T-helper 2 cell treated with Interferon-gamma antibody and Interleukin-4, amounts not matched to agents 5 μg/mL and 100 μg/mL, for 36 hours (primary cell): ENCODE results near the gene TCL1A.

Experiments
- DNase-seq: peaks from one replicate; pipeline ENCODE4 v3.0.0; 2021; ENCODE audit warnings: low spot score
- H3K27ac Mint-ChIP-seq: one replicate; pipeline ENCODE4 v1.8.0; 2021; ENCODE audit warnings: mild to moderate bottlenecking, mixed read lengths
- H3K27me3 Mint-ChIP-seq: one replicate; pipeline ENCODE4 v1.8.0; 2021; ENCODE audit warnings: low read depth, mixed read lengths
- H3K36me3 Mint-ChIP-seq: one replicate; pipeline ENCODE4 v1.8.0; 2021; ENCODE audit warnings: low read depth, mixed read lengths
- H3K4me1 Mint-ChIP-seq: one replicate; pipeline ENCODE4 v1.8.0; 2021; ENCODE audit warnings: low read depth, mixed read lengths
- H3K4me3 Mint-ChIP-seq: one replicate; pipeline ENCODE4 v1.8.0; 2022; ENCODE audit warnings: mild to moderate bottlenecking, moderate library complexity, mixed read lengths
- H3K9me3 Mint-ChIP-seq: one replicate; pipeline ENCODE4 v1.8.0; 2021; ENCODE audit warnings: mixed read lengths

TCL1A gene

DNA sequence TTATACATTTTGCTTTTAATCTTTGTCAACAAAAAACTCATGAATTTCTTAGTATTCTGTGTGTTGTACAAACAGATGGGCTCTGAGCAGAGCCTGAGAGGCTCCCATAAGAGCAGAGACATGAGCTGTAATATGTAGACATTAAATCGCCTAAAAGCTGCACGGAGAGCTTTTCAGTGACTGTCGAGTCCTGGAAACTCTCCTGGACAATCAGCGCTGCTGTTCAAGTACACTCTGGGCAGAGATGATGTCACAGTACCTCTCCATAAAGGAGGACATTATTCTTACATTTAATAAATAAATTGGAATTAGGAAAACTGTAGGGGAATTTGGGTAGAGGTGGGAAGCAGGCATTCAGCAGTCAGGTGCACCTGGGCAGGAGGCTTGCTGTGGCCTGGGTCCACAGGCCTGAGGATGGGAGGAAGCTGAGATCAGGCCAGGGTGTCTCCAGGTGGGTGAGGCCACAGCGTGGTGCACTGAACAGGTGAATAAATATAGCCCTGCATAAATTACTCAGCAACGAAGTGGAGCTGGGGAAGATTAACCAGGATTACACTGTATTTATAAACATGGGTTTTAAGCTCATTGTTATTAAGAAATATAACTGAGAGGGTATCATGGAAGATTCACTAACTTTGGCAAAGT lies 13.3 kb upstream of the TCL1A start:
- Mint-ChIP-seq H3K27me3 (peaks cover 6% of the 10 kb centered on the region), H3K27ac (no peak overlapping the region), H3K4me3 (no peak overlapping the region), H3K36me3 (no peaks in the 10 kb centered on the region), H3K9me3 (no peaks in the 10 kb centered on the region), H3K4me1 (no peaks in the 10 kb centered on the region)
- no peak for DNase-seq

DNA sequence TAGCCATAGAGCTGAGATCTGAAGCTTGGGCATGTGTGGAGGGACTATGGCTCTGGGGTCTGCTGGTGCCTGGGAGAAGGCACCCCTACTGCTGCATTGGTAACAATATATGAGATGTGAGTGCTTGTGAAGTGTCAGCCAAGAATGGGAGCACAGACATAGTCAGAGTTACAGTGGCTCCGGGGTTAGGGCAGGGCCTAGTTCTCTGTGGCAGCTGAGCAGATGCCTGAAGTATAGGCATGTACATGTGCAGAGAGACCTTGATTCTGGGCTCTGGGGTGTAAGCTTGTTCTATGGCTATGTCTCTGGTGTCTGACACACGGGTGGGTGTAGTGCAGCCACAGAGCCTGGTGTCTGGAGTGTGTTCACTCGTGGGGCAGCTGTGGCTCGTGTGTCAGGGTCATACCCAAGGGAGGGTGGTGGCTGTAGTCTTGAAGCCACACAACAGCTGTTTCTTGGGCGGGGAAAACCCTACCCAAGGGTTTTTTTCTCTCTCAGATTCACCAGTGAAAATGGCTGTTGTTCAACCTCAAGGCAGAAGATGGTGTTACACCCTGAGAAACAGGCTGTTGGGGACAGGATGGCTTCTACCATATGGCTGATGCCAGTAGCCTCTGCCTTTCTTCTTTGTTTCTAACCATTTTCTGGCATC lies 11.9 kb upstream of the TCL1A start:
- Mint-ChIP-seq H3K4me1 (no peaks in the 10 kb centered on the region), H3K4me3 (no peak overlapping the region), H3K27ac (no peak overlapping the region), H3K9me3 (no peaks in the 10 kb centered on the region), H3K36me3 (no peaks in the 10 kb centered on the region), H3K27me3 (peaks cover 8% of the 10 kb centered on the region)
- DNase-seq, result no peak

DNA sequence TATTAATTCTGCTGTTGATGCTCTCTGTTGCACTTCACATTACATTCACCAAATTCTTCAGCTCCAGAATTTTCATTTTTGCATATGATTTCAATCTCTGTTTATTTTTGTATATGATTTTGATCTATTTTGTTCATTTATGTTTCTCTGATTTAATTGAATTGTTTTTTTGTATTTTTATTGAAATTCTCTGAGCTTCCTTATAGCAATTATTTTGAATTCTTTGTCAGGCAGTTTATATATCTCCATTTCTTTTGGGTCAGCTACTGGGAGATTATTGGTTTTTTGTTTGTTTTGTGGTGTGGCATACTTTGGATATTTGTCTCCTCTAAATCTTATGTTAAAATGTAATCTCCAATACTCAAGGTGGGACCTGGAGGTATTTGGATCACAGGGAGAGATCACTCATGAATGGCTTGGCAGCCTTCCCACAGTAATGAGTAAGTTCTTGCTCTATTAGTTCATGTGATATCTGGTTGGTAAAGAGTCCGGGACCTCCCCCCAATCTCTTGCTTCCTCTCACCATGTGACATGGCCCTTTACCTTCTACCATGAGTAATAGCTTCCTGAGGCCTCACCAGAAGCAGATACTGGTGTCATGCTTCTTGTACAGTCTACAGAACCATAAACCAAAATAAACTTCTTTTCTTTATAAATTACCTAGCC lies 8.7 kb upstream of the TCL1A start:
- Mint-ChIP-seq H3K36me3 (no peaks in the 10 kb centered on the region), H3K9me3 (no peaks in the 10 kb centered on the region), H3K27ac (no peak overlapping the region), H3K27me3 (peaks cover 8% of the 10 kb centered on the region), H3K4me1 (no peaks in the 10 kb centered on the region), H3K4me3 (no peak overlapping the region)
- no peak for DNase-seq

DNA sequence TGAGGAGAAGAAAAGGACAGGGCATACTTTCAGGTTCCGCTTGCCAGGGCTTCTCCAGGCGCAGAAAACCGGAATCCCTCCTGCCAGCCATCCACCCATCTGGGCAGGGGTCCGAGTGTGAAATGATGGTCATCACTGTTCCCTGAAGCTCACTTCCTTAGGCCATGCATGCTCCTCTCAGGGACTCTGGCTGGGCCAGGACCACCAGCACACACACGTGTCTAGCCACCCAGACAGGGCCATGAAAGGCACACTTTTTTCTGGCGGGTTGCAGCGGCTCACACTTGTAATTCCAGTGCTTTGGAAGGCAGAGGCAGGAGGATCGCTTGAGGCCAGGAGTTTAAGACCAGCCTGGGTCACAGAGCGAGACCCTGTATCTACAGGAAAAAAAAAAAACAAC lies 1.5 kb downstream of the TCL1A start:
- Mint-ChIP-seq H3K4me3 (no peak overlapping the region), H3K27me3 (peaks cover 14% of the 10 kb centered on the region), H3K27ac (no peak overlapping the region), H3K4me1 (no peaks in the 10 kb centered on the region), H3K36me3 (no peaks in the 10 kb centered on the region), H3K9me3 (no peaks in the 10 kb centered on the region)
- no peak for DNase-seq

DNA sequence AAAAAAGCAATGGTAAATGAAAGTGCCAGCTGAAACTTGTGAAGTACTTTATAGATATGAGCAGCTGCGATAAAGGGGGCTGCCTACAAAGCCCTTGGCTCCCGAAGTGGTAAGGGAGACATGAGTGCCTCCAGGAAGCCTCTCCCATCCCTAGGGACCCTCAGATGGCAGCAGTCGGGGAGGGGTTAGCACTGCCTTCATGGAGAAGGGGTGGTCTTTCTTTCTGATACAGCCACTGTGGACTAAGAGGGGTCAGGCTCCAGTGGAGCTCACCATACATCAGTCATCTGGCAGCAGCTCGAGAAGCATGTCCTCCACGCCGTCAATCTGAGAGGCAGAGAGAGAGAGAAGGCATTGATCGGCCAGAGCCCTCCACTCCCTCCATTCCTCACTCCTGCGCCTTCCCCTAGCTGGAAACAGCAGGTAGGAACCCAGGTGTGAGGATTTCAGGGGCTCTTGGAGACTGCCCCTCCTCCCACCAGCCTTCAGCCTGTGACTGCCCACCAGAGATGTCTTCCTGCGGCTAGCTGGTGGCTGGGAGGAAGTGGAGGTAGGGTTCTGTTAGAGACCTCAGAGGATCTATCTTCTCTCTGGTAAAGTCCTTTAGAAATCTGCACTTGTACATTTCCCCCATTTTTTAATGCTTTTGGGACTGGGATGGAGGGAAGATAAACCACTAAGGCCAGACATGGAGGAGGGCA lies 2.3 kb downstream of the TCL1A start:
- Mint-ChIP-seq H3K27me3 (peaks cover 14% of the 10 kb centered on the region), H3K9me3 (no peaks in the 10 kb centered on the region), H3K4me3 (no peak overlapping the region), H3K36me3 (no peaks in the 10 kb centered on the region), H3K27ac (no peak overlapping the region), H3K4me1 (no peaks in the 10 kb centered on the region)
- no peak for DNase-seq

DNA sequence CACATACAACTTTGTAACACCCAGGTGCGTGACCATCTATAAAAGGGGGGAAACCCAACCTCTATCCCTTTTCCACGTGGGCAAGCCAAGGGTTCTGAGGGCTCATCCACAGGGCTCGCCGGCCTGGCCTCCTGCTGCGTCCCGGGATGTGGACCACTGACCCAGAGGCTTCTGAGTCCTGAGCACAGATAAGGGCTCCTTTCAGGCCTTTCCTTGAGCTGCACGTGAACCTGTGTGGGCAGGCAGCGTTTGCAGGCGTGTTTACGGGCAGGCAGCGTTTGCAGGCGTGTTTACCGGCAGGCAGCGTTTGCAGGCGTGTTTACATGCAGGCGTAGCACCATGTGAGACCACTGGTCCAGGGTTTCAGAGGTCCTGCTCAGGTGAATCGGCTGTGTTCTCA lies 3.8 kb downstream of the TCL1A start:
- no peak overlapping the region for H3K4me3 Mint-ChIP-seq
- H3K27ac Mint-ChIP-seq, result no peak overlapping the region
- H3K27me3 Mint-ChIP-seq, result peaks cover 16% of the 10 kb centered on the region
- H3K9me3 Mint-ChIP-seq, result no peaks in the 10 kb centered on the region
- no peaks in the 10 kb centered on the region for H3K36me3 Mint-ChIP-seq
- no peaks in the 10 kb centered on the region for H3K4me1 Mint-ChIP-seq
- DNase-seq, result no peak

DNA sequence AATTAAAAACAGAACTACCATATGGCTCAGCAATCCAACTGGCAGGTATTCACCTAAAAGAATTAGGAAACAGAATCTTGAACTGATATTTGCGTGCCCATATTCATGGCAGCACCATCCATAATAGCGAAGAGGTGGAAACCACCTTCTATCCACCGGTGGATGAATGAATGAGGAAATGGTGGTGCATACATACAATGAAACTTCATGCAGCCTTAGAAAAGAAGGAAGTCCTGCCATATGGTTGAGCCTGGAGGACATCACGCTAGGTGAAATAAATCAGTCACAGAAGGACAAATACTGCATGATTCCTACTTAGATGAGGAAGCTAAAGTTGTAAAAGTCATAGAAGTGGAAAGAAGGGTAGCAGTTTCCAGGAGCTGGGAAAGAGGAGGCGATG lies 6.6 kb downstream of the TCL1A start:
- H3K9me3 Mint-ChIP-seq, result no peaks in the 10 kb centered on the region
- H3K27me3 Mint-ChIP-seq, result peaks cover 13% of the 10 kb centered on the region
- DNase-seq, result no peak
- H3K4me3 Mint-ChIP-seq, result no peak overlapping the region
- no peaks in the 10 kb centered on the region for H3K4me1 Mint-ChIP-seq
- no peak overlapping the region for H3K27ac Mint-ChIP-seq
- H3K36me3 Mint-ChIP-seq, result no peaks in the 10 kb centered on the region

DNA sequence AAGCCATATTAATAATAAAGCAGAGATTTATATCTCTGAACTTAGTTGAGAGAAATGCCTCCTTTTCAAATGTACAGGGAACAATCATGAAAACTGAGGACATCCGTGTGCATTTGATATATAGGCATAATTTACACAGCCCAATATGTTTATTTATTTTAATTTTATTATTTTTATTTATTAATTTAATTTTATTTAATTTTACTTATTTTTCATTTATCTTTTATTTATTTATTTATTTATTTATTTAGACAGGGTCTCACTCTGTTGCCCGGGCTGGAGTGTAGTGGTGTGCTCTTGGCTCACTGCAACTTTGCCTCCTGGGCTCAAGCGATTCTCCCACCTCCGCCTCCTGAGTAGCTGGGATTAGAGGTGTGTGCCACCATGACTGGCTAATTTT lies 8.4 kb downstream of the TCL1A start:
- Mint-ChIP-seq H3K27me3 (peaks cover 25% of the 10 kb centered on the region), H3K4me3 (no peak overlapping the region), H3K4me1 (no peaks in the 10 kb centered on the region), H3K27ac (no peak overlapping the region), H3K36me3 (no peaks in the 10 kb centered on the region), H3K9me3 (no peaks in the 10 kb centered on the region)
- DNase-seq, result no peak

DNA sequence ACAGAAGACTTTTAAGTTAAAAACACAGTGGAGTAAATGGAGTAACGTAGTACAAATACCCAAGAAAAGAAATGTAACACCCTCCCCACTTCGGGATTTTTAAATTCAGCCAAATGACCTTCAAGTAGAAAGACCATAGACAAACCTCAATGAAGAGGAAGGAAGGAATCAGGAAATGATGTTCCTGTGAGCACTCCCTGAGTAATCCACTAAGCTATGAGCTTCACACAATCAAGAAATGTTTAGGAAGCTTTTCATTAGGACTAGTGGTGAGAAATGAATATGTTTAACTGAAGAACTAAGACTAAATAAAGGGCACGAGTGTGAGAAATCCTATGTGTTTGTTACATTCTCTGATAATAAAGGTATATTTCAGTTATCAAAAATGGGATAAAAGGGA lies 10.1 kb downstream of the TCL1A start:
- Mint-ChIP-seq H3K36me3 (no peaks in the 10 kb centered on the region), H3K9me3 (no peaks in the 10 kb centered on the region), H3K4me3 (no peak overlapping the region), H3K27me3 (peaks cover 29% of the 10 kb centered on the region), H3K27ac (no peak overlapping the region), H3K4me1 (no peaks in the 10 kb centered on the region)
- no peak for DNase-seq

DNA sequence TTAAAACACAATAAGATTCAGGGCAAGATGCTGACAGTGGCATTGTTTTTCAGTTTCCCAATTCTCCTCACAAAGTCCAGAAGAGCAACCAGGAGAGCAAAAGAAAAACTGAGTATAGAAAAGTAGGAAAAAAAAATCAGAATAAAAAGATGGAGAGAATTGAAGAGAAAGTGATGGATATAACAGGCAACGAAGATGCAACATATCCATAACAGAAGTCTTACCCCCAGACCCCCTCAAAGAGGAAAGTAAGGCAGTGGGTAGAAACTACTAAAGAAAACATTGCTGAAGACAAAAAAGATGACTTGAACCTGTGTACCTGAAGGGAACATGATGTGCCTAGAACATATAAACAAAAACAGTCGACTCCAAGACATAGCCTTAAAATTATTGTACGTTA lies 10.6 kb downstream of the TCL1A start:
- DNase-seq, result no peak
- Mint-ChIP-seq H3K27me3 (peaks cover 29% of the 10 kb centered on the region), H3K27ac (no peak overlapping the region), H3K36me3 (no peaks in the 10 kb centered on the region), H3K4me3 (no peak overlapping the region), H3K4me1 (no peaks in the 10 kb centered on the region), H3K9me3 (no peaks in the 10 kb centered on the region)

DNA sequence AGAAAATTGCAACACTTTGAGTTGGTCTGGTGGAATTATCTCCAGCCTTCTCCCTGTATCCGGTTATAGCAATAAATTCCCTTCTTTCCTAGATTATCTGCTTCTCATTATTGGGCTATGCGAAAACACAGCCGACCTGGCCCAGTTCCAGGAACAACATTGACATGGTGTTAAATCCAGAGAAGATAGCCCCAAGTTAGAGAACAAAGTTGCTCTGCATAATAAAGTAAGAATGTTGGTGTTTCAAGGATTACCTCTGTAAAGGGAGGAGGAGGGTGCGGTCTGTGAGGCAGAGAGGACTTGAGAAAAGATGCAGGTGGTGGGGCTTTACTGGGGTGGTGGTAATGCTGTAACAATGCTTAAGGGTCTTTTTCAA lies 12.1 kb downstream of the TCL1A start:
- H3K36me3 Mint-ChIP-seq, result no peaks in the 10 kb centered on the region
- H3K4me3 Mint-ChIP-seq, result no peak overlapping the region
- H3K27me3 Mint-ChIP-seq, result peaks cover 29% of the 10 kb centered on the region
- no peaks in the 10 kb centered on the region for H3K9me3 Mint-ChIP-seq
- H3K4me1 Mint-ChIP-seq, result no peaks in the 10 kb centered on the region
- no peak overlapping the region for H3K27ac Mint-ChIP-seq
- DNase-seq, result no peak

DNA sequence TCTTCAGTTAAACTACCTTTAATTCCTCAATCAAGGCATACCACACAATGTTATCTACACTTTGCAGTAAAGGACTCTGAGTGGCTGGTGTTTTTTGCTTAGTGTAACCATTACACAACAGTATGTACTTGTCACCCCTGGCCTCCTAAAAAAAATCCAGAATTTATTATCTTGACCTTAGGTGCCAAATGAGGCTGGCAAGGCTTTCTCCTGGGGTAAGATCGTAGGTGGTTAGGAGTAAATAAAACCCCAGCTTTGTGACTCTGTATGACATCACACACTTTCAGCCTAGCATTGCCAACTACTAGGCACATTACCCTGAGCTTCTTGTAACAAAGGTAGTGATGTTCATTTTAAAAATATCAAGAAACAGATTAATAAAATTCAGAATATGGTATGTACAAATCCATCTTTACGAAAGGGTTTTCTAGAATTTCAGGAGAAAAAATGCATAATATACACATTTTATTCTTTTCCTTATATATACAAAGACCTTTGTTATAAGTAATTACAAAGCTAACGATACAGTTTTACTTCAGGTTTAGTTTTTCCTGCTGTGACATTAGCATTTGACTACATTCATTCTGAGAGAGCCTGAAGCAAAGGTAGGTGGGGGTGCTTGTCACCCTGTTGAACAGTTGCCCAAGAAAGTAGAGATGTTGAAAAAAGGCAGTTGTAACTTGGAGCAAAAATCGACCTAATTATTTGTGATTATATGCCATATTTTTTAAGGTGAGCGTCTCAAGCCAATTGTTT lies 13.5 kb downstream of the TCL1A start:
- Mint-ChIP-seq H3K36me3 (no peaks in the 10 kb centered on the region), H3K27me3 (peaks cover 33% of the 10 kb centered on the region), H3K4me3 (no peak overlapping the region), H3K9me3 (no peaks in the 10 kb centered on the region), H3K4me1 (no peaks in the 10 kb centered on the region), H3K27ac (no peak overlapping the region)
- DNase-seq, result no peak

DNA sequence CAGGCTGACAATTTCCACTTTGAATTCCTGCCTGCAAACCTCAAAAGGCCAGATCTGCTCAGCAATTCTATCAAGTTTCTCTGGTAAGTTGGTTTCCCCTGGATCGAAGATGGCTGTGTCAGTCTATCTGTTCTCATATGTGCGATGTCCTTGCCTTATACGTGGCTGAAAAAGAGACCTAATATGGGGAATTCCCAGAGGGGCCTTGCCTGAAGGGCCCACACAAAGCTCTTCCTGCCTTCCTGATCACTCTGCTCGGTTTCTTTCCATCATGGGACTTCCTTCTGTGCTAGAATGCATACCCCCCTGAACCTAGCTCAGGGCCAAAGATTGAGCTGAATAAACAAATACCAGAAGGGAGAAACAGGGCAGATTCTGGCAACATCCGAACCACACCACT lies 14.5 kb downstream of the TCL1A start:
- no peaks in the 10 kb centered on the region for H3K4me1 Mint-ChIP-seq
- H3K4me3 Mint-ChIP-seq, result no peak overlapping the region
- peaks cover 30% of the 10 kb centered on the region for H3K27me3 Mint-ChIP-seq
- DNase-seq, result no peak
- no peaks in the 10 kb centered on the region for H3K36me3 Mint-ChIP-seq
- H3K27ac Mint-ChIP-seq, result no peak overlapping the region
- no peaks in the 10 kb centered on the region for H3K9me3 Mint-ChIP-seq

DNA sequence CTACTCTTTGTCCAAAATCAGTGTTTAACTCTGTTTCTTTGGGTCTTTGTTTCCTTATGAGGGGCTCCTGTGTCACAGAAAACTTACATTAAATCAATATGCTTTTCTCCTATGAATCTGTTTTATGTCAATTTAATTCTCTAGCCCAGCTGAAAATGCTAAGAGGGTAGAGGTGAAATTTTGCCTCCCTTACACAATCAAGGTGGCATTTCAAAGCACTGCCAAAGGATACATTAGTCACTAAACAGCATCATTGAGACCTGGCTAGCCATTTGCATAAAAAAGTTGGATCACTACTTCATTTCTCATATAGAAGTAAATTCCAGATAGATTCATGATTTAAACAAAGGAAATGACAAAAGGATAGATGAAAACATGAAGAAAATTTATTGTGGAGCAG lies 15.6 kb downstream of the TCL1A start:
- Mint-ChIP-seq H3K4me1 (no peaks in the 10 kb centered on the region), H3K27ac (no peak overlapping the region), H3K9me3 (no peaks in the 10 kb centered on the region), H3K36me3 (no peaks in the 10 kb centered on the region), H3K4me3 (no peak overlapping the region), H3K27me3 (peaks cover 23% of the 10 kb centered on the region)
- DNase-seq, result no peak
